GM12873 (cell line): ENCODE measurements around the gene ADAMTS2.

Experiments
- TF ChIP-seq, protein P1 (sequence below): IDR thresholded peaks from 2 replicates; pipeline ENCODE4 v1.5.1; 2012; ENCODE audit warnings: low read depth, mild to moderate bottlenecking, moderate library complexity, low read length, control low read depth; ENCODE audit not compliant: insufficient read depth; ENCODE audit errors: missing control alignments

ADAMTS2 gene

DNA sequence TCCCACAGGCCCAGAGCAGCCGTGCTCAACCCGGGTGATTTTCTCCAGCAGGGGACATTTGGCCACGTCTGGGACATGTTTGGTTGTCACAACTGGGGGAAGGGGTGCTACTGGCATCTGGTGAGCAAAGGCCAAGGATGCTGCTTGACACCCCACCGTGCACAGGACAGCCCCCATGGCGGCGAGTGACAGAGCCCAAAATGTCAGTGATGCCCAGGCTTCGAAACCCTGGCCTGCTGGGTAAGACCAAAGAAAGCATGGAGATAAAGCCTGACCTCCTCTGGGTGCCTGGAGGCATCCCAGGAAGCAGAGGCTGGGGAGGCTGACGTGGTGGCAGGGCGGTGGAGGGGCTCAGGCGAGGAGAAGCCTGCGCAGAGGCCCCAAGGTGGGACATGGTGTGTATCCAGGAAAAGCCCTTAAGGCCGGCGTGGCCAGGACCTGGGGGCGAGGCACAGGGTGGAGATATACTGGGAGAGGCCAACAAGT lies 218.7 kb downstream of the ADAMTS2 start:
- TF ChIP-seq, protein P1, sequence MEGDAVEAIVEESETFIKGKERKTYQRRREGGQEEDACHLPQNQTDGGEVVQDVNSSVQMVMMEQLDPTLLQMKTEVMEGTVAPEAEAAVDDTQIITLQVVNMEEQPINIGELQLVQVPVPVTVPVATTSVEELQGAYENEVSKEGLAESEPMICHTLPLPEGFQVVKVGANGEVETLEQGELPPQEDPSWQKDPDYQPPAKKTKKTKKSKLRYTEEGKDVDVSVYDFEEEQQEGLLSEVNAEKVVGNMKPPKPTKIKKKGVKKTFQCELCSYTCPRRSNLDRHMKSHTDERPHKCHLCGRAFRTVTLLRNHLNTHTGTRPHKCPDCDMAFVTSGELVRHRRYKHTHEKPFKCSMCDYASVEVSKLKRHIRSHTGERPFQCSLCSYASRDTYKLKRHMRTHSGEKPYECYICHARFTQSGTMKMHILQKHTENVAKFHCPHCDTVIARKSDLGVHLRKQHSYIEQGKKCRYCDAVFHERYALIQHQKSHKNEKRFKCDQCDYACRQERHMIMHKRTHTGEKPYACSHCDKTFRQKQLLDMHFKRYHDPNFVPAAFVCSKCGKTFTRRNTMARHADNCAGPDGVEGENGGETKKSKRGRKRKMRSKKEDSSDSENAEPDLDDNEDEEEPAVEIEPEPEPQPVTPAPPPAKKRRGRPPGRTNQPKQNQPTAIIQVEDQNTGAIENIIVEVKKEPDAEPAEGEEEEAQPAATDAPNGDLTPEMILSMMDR: no peak

DNA sequence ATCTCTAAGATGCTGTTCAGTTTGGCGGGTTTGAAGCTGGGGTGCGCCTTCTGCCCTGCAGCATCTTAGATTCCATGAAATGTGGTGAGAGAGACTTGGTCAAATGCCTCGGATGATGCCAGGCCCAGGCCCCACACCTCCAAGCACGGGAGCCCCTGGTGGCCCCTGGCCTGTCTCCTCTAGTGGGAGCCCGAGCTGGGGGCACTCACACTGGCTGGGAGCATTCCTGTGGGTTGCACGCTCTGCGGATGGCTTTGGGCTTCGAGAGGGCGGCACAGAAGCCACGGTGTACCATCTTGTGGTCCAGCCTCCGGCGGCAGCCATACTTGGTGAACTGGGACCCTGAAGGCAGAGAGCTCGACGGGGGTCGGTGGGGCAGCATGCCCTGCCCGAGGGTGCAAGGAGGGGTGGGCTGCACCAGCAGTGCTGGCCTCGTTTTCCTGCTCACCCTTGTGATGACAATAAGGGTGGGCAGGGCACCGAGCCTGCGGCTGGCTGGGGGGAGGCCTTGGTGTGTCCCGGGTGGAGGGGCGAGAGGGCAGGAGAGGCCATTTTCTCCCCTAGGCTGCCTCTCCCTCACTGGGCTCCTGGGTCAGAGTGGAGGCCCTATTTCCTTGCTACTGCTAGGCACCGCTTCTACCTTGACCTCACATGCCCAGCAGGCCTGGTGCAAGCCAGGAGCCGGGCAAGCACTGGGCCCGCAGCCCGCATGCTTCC lies 219.3 kb downstream of the ADAMTS2 start:
- TF ChIP-seq, protein P1: no peak

DNA sequence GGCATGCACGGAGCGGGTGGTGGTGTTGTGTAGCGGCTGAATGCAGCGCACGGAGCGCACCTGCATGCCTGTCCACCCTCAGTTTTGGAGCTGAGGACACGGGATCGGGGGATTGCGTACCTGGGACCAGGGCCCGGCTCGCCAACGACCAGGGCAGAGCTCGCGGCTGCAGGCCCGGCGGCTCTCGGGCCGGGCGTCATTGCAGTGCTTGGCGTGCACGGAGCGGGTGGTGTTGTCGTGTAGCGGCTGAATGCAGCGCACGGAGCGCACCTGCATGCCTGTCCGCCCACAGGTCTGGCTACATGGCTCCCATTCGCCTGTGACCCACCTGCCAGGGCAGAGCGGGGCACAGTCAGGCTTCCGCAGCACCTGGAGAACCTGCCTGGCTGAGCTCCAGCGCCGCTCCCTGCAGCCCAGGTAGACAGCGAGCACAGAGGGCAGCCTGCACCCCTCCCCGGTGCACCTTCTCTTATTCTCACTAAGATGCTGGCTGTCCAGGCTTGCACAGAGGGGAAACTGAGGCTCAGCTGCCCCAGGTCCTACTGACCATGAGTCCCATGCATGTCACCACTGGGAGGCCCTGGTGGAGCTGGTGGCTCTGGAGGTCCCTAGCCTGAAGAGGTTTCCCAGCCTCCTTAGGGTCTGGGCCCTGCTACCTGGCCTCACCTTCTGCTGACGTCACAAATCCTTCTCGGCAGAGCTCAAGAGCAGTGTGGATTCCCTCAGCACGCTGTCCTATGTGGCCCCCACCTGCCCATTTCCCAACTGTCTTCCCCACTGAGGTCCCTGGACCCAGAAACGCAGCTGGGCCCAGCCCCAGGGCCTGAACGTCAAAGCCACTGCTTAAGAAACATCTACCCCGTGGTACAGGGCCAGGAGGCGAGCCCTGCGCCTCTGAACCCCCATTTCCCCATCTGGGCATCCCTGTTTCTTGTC lies 220.1 kb downstream of the ADAMTS2 start:
- TF ChIP-seq, protein P1: no peak

DNA sequence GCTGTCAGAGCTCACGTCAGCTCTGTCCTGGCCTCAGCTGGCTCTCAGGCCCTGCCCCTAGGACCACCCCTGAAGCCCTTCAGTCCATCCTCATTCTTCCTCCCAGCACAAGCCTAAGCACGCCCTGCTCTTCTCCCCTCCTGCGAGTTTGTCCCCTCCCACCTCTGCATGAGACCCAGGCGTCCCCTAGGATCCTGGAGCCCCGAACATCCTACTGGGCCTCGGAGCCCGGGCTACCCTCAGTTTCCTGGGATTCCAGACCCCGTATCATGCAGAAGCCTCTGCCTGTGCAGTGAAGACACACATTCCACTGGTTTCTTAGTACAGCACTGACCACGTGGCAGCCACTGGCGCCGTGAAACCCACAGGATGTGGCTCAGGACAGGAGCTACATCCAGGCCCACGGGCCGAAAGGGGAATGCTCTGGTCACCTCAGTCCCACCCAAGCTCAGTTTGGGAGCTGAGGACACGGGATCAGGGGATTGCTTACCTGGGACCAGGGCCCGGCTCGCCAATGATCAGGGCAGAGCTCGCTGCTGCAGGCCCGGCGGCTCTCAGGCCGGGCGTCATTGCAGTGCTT lies 220.9 kb downstream of the ADAMTS2 start:
- TF ChIP-seq, protein P1: no peak

DNA sequence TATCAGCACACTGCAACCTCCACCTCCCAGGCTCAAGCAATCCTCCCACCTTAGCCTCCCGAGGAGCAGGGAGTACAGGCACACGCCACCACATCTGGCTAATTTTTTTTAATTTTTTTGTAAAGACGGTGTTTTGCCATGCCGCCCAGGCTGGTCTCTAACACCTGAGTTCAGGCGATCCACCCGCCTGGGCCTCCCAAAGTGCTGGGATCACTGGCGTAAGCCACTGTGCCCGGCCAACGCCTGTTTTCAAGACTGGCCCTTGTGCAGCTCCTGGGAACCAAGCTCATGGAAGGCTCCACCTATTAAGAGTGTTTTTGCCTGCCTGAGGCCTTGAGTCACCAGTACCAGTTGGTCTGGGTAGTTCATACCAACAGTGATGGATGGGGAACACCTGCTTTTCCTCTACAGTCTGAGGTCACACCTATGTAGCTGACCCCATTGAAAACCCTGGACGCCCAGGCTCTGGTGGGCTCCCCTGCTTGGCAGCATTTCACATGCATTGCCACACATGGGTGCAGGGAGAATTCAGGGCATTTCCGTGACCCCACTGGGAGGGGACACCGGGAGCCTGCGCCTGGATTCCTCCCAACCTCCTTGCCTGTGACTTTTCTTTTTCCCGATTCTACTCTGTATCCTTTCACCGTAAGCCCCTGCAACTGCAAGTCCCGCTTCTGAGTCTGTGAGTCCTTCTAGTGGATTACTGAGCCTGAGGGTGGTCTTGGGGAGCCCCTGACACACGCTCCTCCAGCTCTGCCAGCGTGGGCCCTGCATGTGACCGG lies 221.6 kb downstream of the ADAMTS2 start:
- TF ChIP-seq, protein P1: no peak

DNA sequence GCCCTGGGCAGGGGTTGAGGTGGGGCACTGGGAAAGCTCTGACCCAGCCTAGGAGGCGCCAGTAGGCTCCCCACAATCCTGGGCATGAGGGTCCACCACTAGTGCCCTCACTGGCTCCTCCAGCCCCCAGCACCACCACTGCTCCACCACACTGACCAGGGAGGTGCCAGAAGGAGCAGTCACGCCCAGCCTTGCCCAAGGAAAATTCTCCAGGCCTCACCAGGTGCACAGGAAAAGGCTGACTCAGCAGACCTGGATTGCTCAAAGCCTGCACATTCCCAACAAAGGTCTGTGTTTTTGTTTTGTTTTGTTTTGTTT lies 222.2 kb downstream of the ADAMTS2 start:
- TF ChIP-seq, protein P1: no peak
